Mucosa of descending colon (tissue), 3 donors: ENCODE results near the gene BMP4. TPM values are rescaled to one million over a fixed set of nuclear protein-coding genes. Genes with fewer than 3 reads are reported as not detected.

ENCODE experiments used
- ATAC-seq: fragments of 200-7000 bp; cut with Tn5 transposase; one replicate; pipeline ENCODE4 v1.9.1; 2020; ENCODE audit warnings: mild to moderate bottlenecking, moderate library complexity
- DNase-seq, 3 donors: peaks; one replicate each; pipeline ENCODE4 v3.0.0-alpha.2; 2020
- H3K36me3 ChIP-seq: fragments of 200-600 bp; one replicate; pipeline ENCODE4 v1.8.0; 2021; ENCODE audit warnings: low read depth, mild to moderate bottlenecking
- H3K4me1 ChIP-seq: fragments of 200-600 bp; one replicate; pipeline ENCODE4 v1.8.0; 2021; ENCODE audit warnings: low read depth, mild to moderate bottlenecking
- H3K4me3 ChIP-seq: fragments of 200-600 bp; one replicate; pipeline ENCODE4 v1.8.0; 2021; ENCODE audit warnings: mild to moderate bottlenecking
- H3K9me3 ChIP-seq: fragments of 200-600 bp; one replicate; pipeline ENCODE4 v1.8.0; 2021; ENCODE audit warnings: mild to moderate bottlenecking
- intact Hi-C, 2 donors: fragments of 100-400 bp; cut with DNase I in 1 of 2; cut with micrococcal nuclease in 1 of 2; formaldehyde crosslinking; loops; one replicate each; pipeline versions ENCODE4 v1.11.0 to v1.11.1; 2022; cut with DNase I, micrococcal nuclease
- total RNA-seq, 3 donors: library from RNA; stranded (reverse); fragmentation: NEBNext Ultra II Directional in 2 of 3; extraction: Animal tissue kit (Norgen Biotek cat#: 25700) in 2 of 3; gene quantifications; one replicate each; pipeline versions ENCODE4 v1.2.1 to v1.2.4, GENCODE V29; 2021 to 2023
- TF ChIP-seq, protein P1 (sequence below): fragments of 200-600 bp; IDR thresholded peaks from one replicate; pipeline ENCODE4 v1.8.0; 2022; ENCODE audit warnings: antibody characterized with exemption, mild to moderate bottlenecking
- donor health status: DM: no; HTN: no; CAD: no; lungs with moderate emphysema.
- donor health status: DM: no; HTN: no; CAD: no.
- donor health status: DM: no; HTN: yes; CAD: no.

The BMP4 gene
- total RNA-seq, 3 donors from 2014 or later, result 8.1 to 16.0 (median 15.6) TPM

DNA sequence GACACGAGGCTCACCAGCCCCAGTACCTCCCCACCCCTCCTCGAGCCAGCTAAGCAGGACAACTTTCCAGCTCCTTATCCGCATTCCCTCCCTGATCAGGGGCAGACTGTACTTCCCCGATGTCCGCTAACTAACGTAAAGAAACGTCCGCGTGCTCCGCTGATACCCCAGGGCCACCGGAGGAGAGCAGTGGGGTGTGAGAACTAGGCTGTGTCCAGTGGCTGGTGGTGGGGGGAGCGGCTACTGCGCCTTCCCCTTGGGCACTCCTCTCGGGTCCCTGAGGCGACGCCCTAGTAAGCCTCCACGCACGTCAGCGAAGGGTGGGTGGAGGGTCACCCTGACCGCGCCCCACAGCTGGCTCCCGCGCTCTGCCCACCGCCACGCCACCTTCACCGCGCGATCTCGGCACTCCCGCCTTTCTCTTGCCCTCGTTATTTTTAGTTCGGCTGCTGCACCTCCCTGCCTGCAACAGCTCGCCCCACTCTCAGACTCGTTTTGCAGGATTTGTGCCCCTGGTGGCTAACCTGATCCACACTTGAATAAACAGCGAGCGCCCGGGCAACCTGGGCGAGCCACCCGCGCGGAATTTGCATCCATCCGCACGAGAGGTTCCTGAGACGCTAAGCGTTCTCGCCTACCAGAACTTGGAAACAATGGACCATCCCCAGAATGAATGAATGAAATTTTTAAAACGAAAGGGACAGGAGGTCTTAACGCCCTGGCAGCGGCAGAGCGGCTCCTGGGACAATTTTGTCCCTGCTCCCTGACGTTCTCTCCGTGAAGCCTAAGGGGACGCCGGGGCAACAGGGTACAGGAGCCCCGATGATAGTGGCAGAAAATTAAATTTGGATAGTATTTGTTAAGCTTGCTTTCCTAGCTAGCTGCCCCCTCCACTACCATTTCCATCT is 6.9 kb upstream of the BMP4 start:
- peak; percentile 41 to 52 (median 45) for DNase-seq
- H3K9me3 ChIP-seq, result no peaks in the 10 kb centered on the region
- no peak overlapping the region for H3K4me3 ChIP-seq
- H3K4me1 ChIP-seq, result peaks cover 5% of the 10 kb centered on the region
- H3K36me3 ChIP-seq, result no peaks in the 10 kb centered on the region
- TF ChIP-seq, protein P1, sequence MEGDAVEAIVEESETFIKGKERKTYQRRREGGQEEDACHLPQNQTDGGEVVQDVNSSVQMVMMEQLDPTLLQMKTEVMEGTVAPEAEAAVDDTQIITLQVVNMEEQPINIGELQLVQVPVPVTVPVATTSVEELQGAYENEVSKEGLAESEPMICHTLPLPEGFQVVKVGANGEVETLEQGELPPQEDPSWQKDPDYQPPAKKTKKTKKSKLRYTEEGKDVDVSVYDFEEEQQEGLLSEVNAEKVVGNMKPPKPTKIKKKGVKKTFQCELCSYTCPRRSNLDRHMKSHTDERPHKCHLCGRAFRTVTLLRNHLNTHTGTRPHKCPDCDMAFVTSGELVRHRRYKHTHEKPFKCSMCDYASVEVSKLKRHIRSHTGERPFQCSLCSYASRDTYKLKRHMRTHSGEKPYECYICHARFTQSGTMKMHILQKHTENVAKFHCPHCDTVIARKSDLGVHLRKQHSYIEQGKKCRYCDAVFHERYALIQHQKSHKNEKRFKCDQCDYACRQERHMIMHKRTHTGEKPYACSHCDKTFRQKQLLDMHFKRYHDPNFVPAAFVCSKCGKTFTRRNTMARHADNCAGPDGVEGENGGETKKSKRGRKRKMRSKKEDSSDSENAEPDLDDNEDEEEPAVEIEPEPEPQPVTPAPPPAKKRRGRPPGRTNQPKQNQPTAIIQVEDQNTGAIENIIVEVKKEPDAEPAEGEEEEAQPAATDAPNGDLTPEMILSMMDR, result no peak
- intact Hi-C loops, result no loop called here
- ATAC-seq, result peak; percentile 81

DNA sequence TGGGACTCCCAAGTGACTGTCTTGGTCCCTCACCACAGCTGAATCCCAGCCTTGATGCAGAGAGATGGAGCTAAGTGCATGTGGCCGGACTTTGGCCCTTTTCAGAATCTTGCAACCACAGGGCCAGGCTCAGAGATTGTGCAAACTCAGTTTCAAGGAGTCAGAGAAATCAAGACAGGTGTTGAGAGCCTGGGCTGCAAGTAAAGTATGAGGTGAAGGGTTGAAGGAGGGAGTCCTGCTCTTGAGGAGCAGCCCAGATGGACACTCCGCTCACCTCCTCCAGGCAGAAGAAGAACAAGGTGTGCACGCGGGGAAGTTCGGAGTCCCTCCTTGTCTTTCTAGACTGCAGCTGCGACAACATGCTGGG is 6.3 kb upstream of the BMP4 start:
- Histone ChIP-seq H3K36me3 (no peaks in the 10 kb centered on the region), H3K9me3 (no peaks in the 10 kb centered on the region), H3K4me3 (no peak overlapping the region), H3K4me1 (peaks cover 5% of the 10 kb centered on the region)
- TF ChIP-seq, protein P1, result no peak
- intact Hi-C loops, result no loop called here
- ATAC-seq, result peak; percentile 63
- DNase-seq, result no peak

DNA sequence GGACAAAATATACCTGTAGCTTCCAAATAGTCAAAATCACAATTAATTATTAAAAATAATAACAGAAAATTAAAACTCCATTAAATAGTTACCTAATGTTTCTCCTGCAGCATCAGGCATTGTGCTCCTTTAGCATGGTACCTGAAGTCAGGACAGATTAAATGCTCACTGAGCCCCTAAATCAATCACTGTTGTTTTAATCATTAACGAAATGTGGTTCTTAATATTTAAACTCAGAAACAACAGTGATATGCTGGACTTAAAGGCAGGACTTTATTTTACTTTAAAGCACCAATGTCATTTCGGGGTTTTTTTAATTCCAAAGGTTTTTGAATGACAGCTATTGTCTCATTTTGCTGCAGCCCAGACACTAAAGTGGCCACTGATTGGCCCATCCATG is 2.0 kb upstream of the BMP4 start:
- peaks cover 37% of the 10 kb centered on the region for H3K4me1 ChIP-seq
- H3K9me3 ChIP-seq, result no peaks in the 10 kb centered on the region
- H3K4me3 ChIP-seq, result no peak overlapping the region
- intact Hi-C loops, result no loop called here
- no peak for ATAC-seq
- TF ChIP-seq, protein P1, result no peak
- no peak for DNase-seq
- H3K36me3 ChIP-seq, result no peaks in the 10 kb centered on the region

DNA sequence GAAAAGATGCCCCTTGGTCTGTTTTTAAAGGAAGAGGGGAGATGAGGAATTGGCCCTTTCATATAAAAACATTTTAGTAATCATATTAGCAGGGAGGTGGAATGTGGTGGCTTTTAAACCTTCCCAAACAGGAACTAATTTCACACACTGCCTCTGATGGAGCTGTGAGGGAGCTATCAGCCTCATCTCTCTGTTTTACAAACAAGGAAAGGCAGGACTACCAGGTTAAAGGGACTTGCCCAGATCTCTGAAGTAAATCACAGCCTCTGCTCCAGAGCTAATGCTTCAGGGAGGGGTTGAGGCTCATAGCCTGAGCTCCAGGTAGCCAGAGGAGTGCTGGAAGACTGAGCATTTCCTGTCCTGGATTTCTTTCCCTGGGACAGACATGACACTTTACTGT is 1.1 kb upstream of the BMP4 start:
- ATAC-seq (no peak), DNase-seq (no peak)
- TF ChIP-seq, protein P1, result no peak
- H3K4me1 ChIP-seq, result peaks cover 32% of the 10 kb centered on the region
- H3K4me3 ChIP-seq, result no peak overlapping the region
- no peaks in the 10 kb centered on the region for H3K9me3 ChIP-seq
- intact Hi-C loops, result no loop called here
- H3K36me3 ChIP-seq, result no peaks in the 10 kb centered on the region

DNA sequence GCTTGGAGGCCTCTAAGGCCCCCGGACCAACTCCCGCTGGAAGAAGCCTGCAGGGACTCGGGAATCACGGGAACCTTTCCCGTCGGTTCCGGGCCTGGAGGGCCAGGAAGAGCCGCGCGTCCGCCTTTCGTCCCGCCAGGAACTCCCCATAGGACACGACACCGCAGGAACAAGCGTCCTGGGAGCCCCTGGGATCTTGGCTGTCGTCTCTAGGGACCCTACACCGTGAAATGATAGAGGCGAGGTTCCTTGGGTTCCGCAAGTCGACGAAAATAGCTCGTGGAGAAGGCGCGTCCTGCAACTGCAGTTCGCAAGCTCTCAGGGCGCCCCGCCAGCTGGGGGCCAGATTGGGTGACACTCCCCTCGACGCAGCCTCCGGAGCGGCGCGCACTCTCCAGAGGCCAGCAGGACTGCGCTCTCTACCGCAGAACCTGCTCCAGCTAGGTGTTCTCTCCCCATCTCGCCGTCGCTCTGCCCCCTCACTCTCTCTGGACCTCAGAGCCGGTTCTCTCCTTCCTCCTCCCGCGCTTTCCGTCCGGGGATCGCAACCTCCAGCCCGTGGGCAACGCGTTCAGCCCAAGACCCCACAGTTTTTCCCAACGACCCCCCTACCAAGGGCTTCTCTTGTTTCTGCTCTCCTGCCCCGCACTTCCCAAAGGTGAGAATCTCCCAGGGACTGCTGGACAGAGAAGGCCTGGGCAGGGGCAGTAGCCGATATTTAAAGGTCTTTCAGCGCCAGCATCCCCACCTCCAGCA is 776 bp downstream of the BMP4 start:
- intact Hi-C loops, result no loop called here
- peaks cover 32% of the 10 kb centered on the region for H3K4me1 ChIP-seq
- ATAC-seq (peak; percentile 41), DNase-seq (peak; percentile 62 to 81 (median 71))
- no peaks in the 10 kb centered on the region for H3K36me3 ChIP-seq
- TF ChIP-seq, protein P1, result no peak
- no peaks in the 10 kb centered on the region for H3K9me3 ChIP-seq
- peak overlapping the region; percentile 30 for H3K4me3 ChIP-seq
